Measurements from ENCODE around the gene OR2AT4.
"Not testable (repeated sequence)": the region's sequence is repeated elsewhere in the genome, so short reads cannot be mapped to it uniquely, and the experiment has no call there.

Gene OR2AT4

GRCh38 chr11:75101424-75102128, 4.9 kb upstream of the OR2AT4 start:
- Histone ChIP-seq H3K27me3 (ENCODE audit: control insufficient read depth, insufficient read depth, low read length) (no peaks in the 10 kb centered on the region), H3K9me3 (ENCODE audit: control insufficient read depth, insufficient read depth, low read depth, low read length) (peaks cover 3% of the 10 kb centered on the region; the same call in 1 of the 2 replicates), H3K36me3 (ENCODE audit: control insufficient read depth, insufficient read depth, low read length) (no peaks in the 10 kb centered on the region), H3K9ac (ENCODE audit: low read length) (no peak overlapping the region), H3K27ac (ENCODE audit: low read depth, low read length) (no peak overlapping the region), H3K4me3 (ENCODE audit: low read depth, low read length) (no peak overlapping the region), H3K4me1 (ENCODE audit: control insufficient read depth, insufficient read depth, low read length) (peaks cover 3% of the 10 kb centered on the region; the same call in 1 of the 2 replicates)

GRCh38 chr11:75100314-75100713, 3.6 kb upstream of the OR2AT4 start:
- peaks cover 3% of the 10 kb centered on the region; the same call in 1 of the 2 replicates for H3K9me3 ChIP-seq (ENCODE audit: control insufficient read depth, insufficient read depth, low read depth, low read length)
- H3K9ac ChIP-seq (ENCODE audit: low read length) = no peak overlapping the region
- no peak overlapping the region for H3K4me3 ChIP-seq (ENCODE audit: low read depth, low read length)
- no peaks in the 10 kb centered on the region for H3K27me3 ChIP-seq (ENCODE audit: control insufficient read depth, insufficient read depth, low read length)
- no peak overlapping the region for H3K27ac ChIP-seq (ENCODE audit: low read depth, low read length)
- H3K4me1 ChIP-seq (ENCODE audit: control insufficient read depth, insufficient read depth, low read length) = 0 out of 2 replicates have a peak, but pooled peaks cover 3% of the 10 kb centered on the region
- H3K36me3 ChIP-seq (ENCODE audit: control insufficient read depth, insufficient read depth, low read length) = no peaks in the 10 kb centered on the region

GRCh38 chr11:75099635-75100034, 3.0 kb upstream of the OR2AT4 start:
- Histone ChIP-seq H3K9ac (ENCODE audit: low read length) (no peak overlapping the region), H3K4me3 (ENCODE audit: low read depth, low read length) (no peak overlapping the region), H3K27me3 (ENCODE audit: control insufficient read depth, insufficient read depth, low read length) (no peaks in the 10 kb centered on the region), H3K36me3 (ENCODE audit: control insufficient read depth, insufficient read depth, low read length) (no peaks in the 10 kb centered on the region), H3K27ac (ENCODE audit: low read depth, low read length) (no peak overlapping the region), H3K4me1 (ENCODE audit: control insufficient read depth, insufficient read depth, low read length) (0 out of 2 replicates have a peak, but pooled peaks cover 3% of the 10 kb centered on the region), H3K9me3 (ENCODE audit: control insufficient read depth, insufficient read depth, low read depth, low read length) (peaks cover 3% of the 10 kb centered on the region; the same call in 1 of the 2 replicates)

GRCh38 chr11:75098835-75099439, 2.3 kb upstream of the OR2AT4 start:
- not testable (repeated sequence) for H3K4me3 ChIP-seq (ENCODE audit: low read depth, low read length); H3K9ac ChIP-seq (ENCODE audit: low read length); H3K9me3 ChIP-seq (ENCODE audit: control insufficient read depth, insufficient read depth, low read depth, low read length); H3K27me3 ChIP-seq (ENCODE audit: control insufficient read depth, insufficient read depth, low read length); H3K4me1 ChIP-seq (ENCODE audit: control insufficient read depth, insufficient read depth, low read length); H3K36me3 ChIP-seq (ENCODE audit: control insufficient read depth, insufficient read depth, low read length); H3K27ac ChIP-seq (ENCODE audit: low read depth, low read length)

GRCh38 chr11:75098181-75098580, 1.5 kb upstream of the OR2AT4 start:
- not testable (repeated sequence) for H3K27ac ChIP-seq (ENCODE audit: low read depth, low read length); H3K4me3 ChIP-seq (ENCODE audit: low read depth, low read length); H3K36me3 ChIP-seq (ENCODE audit: control insufficient read depth, insufficient read depth, low read length); H3K27me3 ChIP-seq (ENCODE audit: control insufficient read depth, insufficient read depth, low read length); H3K9me3 ChIP-seq (ENCODE audit: control insufficient read depth, insufficient read depth, low read depth, low read length); H3K4me1 ChIP-seq (ENCODE audit: control insufficient read depth, insufficient read depth, low read length); H3K9ac ChIP-seq (ENCODE audit: low read length)

GRCh38 chr11:75097173-75097557, 489 bp upstream of the OR2AT4 start:
- Histone ChIP-seq H3K4me3 (ENCODE audit: low read depth, low read length) (no peak overlapping the region), H3K27me3 (ENCODE audit: control insufficient read depth, insufficient read depth, low read length) (no peaks in the 10 kb centered on the region), H3K4me1 (ENCODE audit: control insufficient read depth, insufficient read depth, low read length) (0 out of 2 replicates have a peak, but pooled peaks cover 3% of the 10 kb centered on the region)

GRCh38 chr11:75094382-75094781, 2.3 kb downstream of the OR2AT4 start:
- not testable (repeated sequence) for H3K4me3 ChIP-seq (ENCODE audit: low read depth, low read length); H3K9ac ChIP-seq (ENCODE audit: low read length); H3K4me1 ChIP-seq (ENCODE audit: control insufficient read depth, insufficient read depth, low read length); H3K27ac ChIP-seq (ENCODE audit: low read depth, low read length); H3K36me3 ChIP-seq (ENCODE audit: control insufficient read depth, insufficient read depth, low read length); H3K27me3 ChIP-seq (ENCODE audit: control insufficient read depth, insufficient read depth, low read length)
- H3K9me3 ChIP-seq (ENCODE audit: control insufficient read depth, insufficient read depth, low read depth, low read length) = peaks cover 14% of the 10 kb centered on the region

More at GRCh38 chr11:75097173-75097557, 489 bp upstream of the OR2AT4 start:
- Histone ChIP-seq H3K9me3 (ENCODE audit: control insufficient read depth, insufficient read depth, low read depth, low read length) (peaks cover 3% of the 10 kb centered on the region; the same call in 1 of the 2 replicates), H3K9ac (ENCODE audit: low read length) (no peak overlapping the region), H3K27ac (ENCODE audit: low read depth, low read length) (no peak overlapping the region), H3K36me3 (ENCODE audit: control insufficient read depth, insufficient read depth, low read length) (no peaks in the 10 kb centered on the region)

GRCh38 chr11:75090671-75091177, 6.0 kb downstream of the OR2AT4 start:
- H3K4me3 ChIP-seq (ENCODE audit: low read depth, low read length) = no peak overlapping the region
- H3K27me3 ChIP-seq (ENCODE audit: control insufficient read depth, insufficient read depth, low read length) = no peaks in the 10 kb centered on the region
- H3K9me3 ChIP-seq (ENCODE audit: control insufficient read depth, insufficient read depth, low read depth, low read length) = peaks cover 17% of the 10 kb centered on the region
- no peak overlapping the region for H3K9ac ChIP-seq (ENCODE audit: low read length)
- H3K4me1 ChIP-seq (ENCODE audit: control insufficient read depth, insufficient read depth, low read length) = no peaks in the 10 kb centered on the region
- H3K27ac ChIP-seq (ENCODE audit: low read depth, low read length) = no peak overlapping the region
- H3K36me3 ChIP-seq (ENCODE audit: control insufficient read depth, insufficient read depth, low read length) = no peaks in the 10 kb centered on the region

- Histone ChIP-seq H3K27ac (ENCODE audit: low read depth, low read length) (no peak overlapping the region), H3K4me1 (ENCODE audit: control insufficient read depth, insufficient read depth, low read length) (no peaks in the 10 kb centered on the region), H3K9me3 (ENCODE audit: control insufficient read depth, insufficient read depth, low read depth, low read length) (peaks cover 17% of the 10 kb centered on the region), H3K4me3 (ENCODE audit: low read depth, low read length) (no peak overlapping the region), H3K27me3 (ENCODE audit: control insufficient read depth, insufficient read depth, low read length) (no peaks in the 10 kb centered on the region), H3K9ac (ENCODE audit: low read length) (no peak overlapping the region), H3K36me3 (ENCODE audit: control insufficient read depth, insufficient read depth, low read length) (no peaks in the 10 kb centered on the region)
These were observed 9.1 kb downstream of the OR2AT4 start for GRCh38 chr11:75087319-75088305.

GRCh38 chr11:75084883-75085282, 11.8 kb downstream of the OR2AT4 start:
- H3K27ac ChIP-seq (ENCODE audit: low read depth, low read length) = no peak overlapping the region
- H3K4me1 ChIP-seq (ENCODE audit: control insufficient read depth, insufficient read depth, low read length) = no peaks in the 10 kb centered on the region
- H3K4me3 ChIP-seq (ENCODE audit: low read depth, low read length) = no peak overlapping the region
- no peaks in the 10 kb centered on the region for H3K36me3 ChIP-seq (ENCODE audit: control insufficient read depth, insufficient read depth, low read length)
- H3K9me3 ChIP-seq (ENCODE audit: control insufficient read depth, insufficient read depth, low read depth, low read length) = 0 out of 2 replicates have a peak, but pooled peaks cover 3% of the 10 kb centered on the region
- H3K27me3 ChIP-seq (ENCODE audit: control insufficient read depth, insufficient read depth, low read length) = no peaks in the 10 kb centered on the region
- no peak overlapping the region for H3K9ac ChIP-seq (ENCODE audit: low read length)
